SK-N-SH (cell line): ENCODE measurements around the gene GOLGA8A. TPM values are rescaled to one million over a fixed set of nuclear protein-coding genes. Genes with fewer than 3 reads are reported as not detected.
A peak's percentile ranks its signal among the peaks of the same experiment; 100 is the strongest.
"Not testable (repeated sequence)": the region's sequence is repeated elsewhere in the genome, so short reads cannot be mapped to it uniquely, and the experiment has no call there.

Source experiments
- CTCF ChIA-PET: fragments of 300-600, 350-600 bp; formaldehyde crosslinking; extraction: SDS; loops from one replicate; lab custom pipeline; 2021; lab: Yijun Ruan, JAX
- POLR2A ChIA-PET: fragments of 350-600 bp; sonication (Branson Sonifier 250); formaldehyde crosslinking; extraction: SDS; loops from one replicate; lab custom pipeline; 2020; ENCODE audit warnings: antibody characterized with exemption, inconsistent platforms; lab: Yijun Ruan, JAX
- DNase-seq: peaks from one replicate; pipeline ENCODE4 v3.0.0; 2012
- H2AFZ ChIP-seq: fragments of 200-600 bp; sonication (generic); 2 replicates; pipeline ENCODE4 v1.8.1; 2016; ENCODE audit warnings: antibody characterized with exemption, mild to moderate bottlenecking, low read depth
- H3F3A ChIP-seq: fragments of 200-600 bp; sonication (generic); replicated peaks from 2 replicates; pipeline ENCODE3; 2016; ENCODE audit warnings: antibody characterized with exemption, mild to moderate bottlenecking; ENCODE audit not compliant: insufficient read depth
- H3K27ac ChIP-seq, 2 experiments: fragments of 200-500 bp in 1 of 2; fragments of 200-600 bp in 1 of 2; sonication (Bioruptor generic) in 1 of 2; sonication (generic), shearing (Covaris generic) in 1 of 2; 2 replicates each; pipeline versions ENCODE4 v1.5.1 to v1.6.1; 2014 to 2016; ENCODE audit warnings: low read depth in 2 of 2, inconsistent platforms in 1 of 2, low read length in 1 of 2, mild to moderate bottlenecking in 1 of 2, mixed read lengths in 1 of 2
- H3K27me3 ChIP-seq: fragments of 200-600 bp; sonication (generic), shearing (Covaris generic); 2 replicates; pipeline ENCODE4 v1.6.1; 2016; ENCODE audit warnings: mixed run types; ENCODE audit not compliant: insufficient read depth
- H3K36me3 ChIP-seq, 2 experiments: fragments of 200-500 bp in 1 of 2; fragments of 200-600 bp in 1 of 2; sonication (Bioruptor generic) in 1 of 2; sonication (generic) in 1 of 2; replicated peaks in 1 of 2; 2 replicates each; pipeline versions ENCODE3 to v1.5.1; 2014 to 2016; ENCODE audit warnings: low read length in 1 of 2, mild to moderate bottlenecking in 1 of 2; ENCODE audit not compliant: insufficient read depth in 2 of 2, control insufficient read depth in 1 of 2
- H3K4me1 ChIP-seq, 2 experiments: fragments of 200-500 bp in 1 of 2; fragments of 200-600 bp in 1 of 2; sonication (Bioruptor generic) in 1 of 2; sonication (generic), shearing (Covaris generic) in 1 of 2; 2 replicates each; pipeline versions ENCODE4 v1.5.1 to v1.6.1; 2014 to 2016; ENCODE audit warnings: low read depth in 1 of 2, low read length in 1 of 2, mixed run types in 1 of 2; ENCODE audit not compliant: insufficient read depth in 2 of 2, control insufficient read depth in 1 of 2
- H3K4me2 ChIP-seq: fragments of 200-600 bp; sonication (generic), shearing (Covaris generic); 2 replicates; pipeline ENCODE4 v1.6.1; 2017; ENCODE audit warnings: mixed run types
- H3K4me3 ChIP-seq, 2 experiments: fragments of 200-500 bp in 1 of 2; fragments of 200-600 bp in 1 of 2; sonication (Bioruptor generic) in 1 of 2; sonication (generic), shearing (Covaris generic) in 1 of 2; 2 replicates each; pipeline versions ENCODE4 v1.5.1 to v1.8.1; 2014 to 2016; ENCODE audit warnings: low read depth in 2 of 2, inconsistent platforms in 1 of 2, low read length in 1 of 2, mild to moderate bottlenecking in 1 of 2, mixed read lengths in 1 of 2, moderate library complexity in 1 of 2
- H3K79me2 ChIP-seq: fragments of 200-600 bp; sonication (generic); 2 replicates; pipeline ENCODE4 v1.8.1; 2017; ENCODE audit warnings: mild to moderate bottlenecking; ENCODE audit not compliant: insufficient read depth
- H3K9ac ChIP-seq: fragments of 200-600 bp; sonication (generic); 2 replicates; pipeline ENCODE4 v1.6.1; 2017; ENCODE audit warnings: mixed run types
- H3K9me2 ChIP-seq: fragments of 200-600 bp; sonication (generic); 2 replicates; pipeline ENCODE4 v1.6.1; 2017; ENCODE audit warnings: mixed run types
- H3K9me3 ChIP-seq: fragments of 200-600 bp; sonication (generic); 2 replicates; pipeline ENCODE4 v1.6.1; 2017; ENCODE audit warnings: mixed run types, mild to moderate bottlenecking, moderate library complexity
- H4K20me1 ChIP-seq: fragments of 200-600 bp; sonication (generic); 2 replicates; pipeline ENCODE4 v1.6.1; 2017; ENCODE audit warnings: mild to moderate bottlenecking, mixed run types; ENCODE audit not compliant: insufficient read depth
- EP300 ChIP-seq, 2 experiments: IDR thresholded peaks; 2 replicates each; pipeline versions ENCODE4 v1.4.0 to v1.6.1; 2012; ENCODE audit warnings: borderline replicate concordance in 1 of 2, low read depth in 1 of 2, low read length in 1 of 2
- GABPA ChIP-seq: IDR thresholded peaks from 2 replicates; pipeline ENCODE4 v1.4.0; 2012; ENCODE audit warnings: low read depth, mild to moderate bottlenecking
- JUND ChIP-seq: IDR thresholded peaks from 2 replicates; pipeline ENCODE4 v1.4.0; 2012
- MXI1 ChIP-seq: IDR thresholded peaks from 2 replicates; pipeline ENCODE4 v1.6.1; 2012; ENCODE audit warnings: mild to moderate bottlenecking, low read depth, low read length, improper control_type of control experiment
- NFIC ChIP-seq: IDR thresholded peaks from 2 replicates; pipeline ENCODE4 v1.4.0; 2012; ENCODE audit warnings: borderline replicate concordance
- RAD21 ChIP-seq: IDR thresholded peaks from 2 replicates; pipeline ENCODE4 v1.6.1; 2012; ENCODE audit warnings: mild to moderate bottlenecking, low read length
- RXRA ChIP-seq: IDR thresholded peaks from 2 replicates; pipeline ENCODE4 v1.4.0; 2012; ENCODE audit warnings: low read depth, mild to moderate bottlenecking, borderline replicate concordance
- WGBS: methylation state at CpG from one replicate; pipeline ENCODE4 v1.1.6; 2017; ENCODE audit warnings: low lambda C conversion rate; 5-methylcytosine and 5-hydroxymethylcytosine counted together
- polyA plus RNA-seq, 3 experiments: library from polyadenylated mRNA; depleted of rRNA; stranded (reverse); fragments of >200 nt; gene quantifications; 2 replicates each; pipeline ENCODE4 v1.2.3, GENCODE V29; 2012
- TF ChIP-seq, protein P1 (sequence below): IDR thresholded peaks from 2 replicates; pipeline ENCODE4 v1.4.0; 2012; ENCODE audit warnings: low read depth, borderline replicate concordance
- TF ChIP-seq, protein P2 (sequence below): IDR thresholded peaks from 2 replicates; pipeline ENCODE4; 2012
- TF ChIP-seq, protein P3 (sequence below): IDR thresholded peaks from 2 replicates; pipeline ENCODE4 v1.4.0; 2012; ENCODE audit warnings: low read depth

The GOLGA8A gene
- polyA plus RNA-seq, 1 of the 3 experiments (the other 2 are of a cell fraction), result 33.9 TPM

GRCh38 chr15:34435658-34436057, 1.9 kb downstream of the GOLGA8A start:
- Histone ChIP-seq H3K9me3 (no peaks in the 10 kb centered on the region), H4K20me1 (no peaks in the 10 kb centered on the region), H3K27me3 (no peaks in the 10 kb centered on the region), H3K9me2 (no peaks in the 10 kb centered on the region), H3K4me1 (no peaks in the 10 kb centered on the region; a peak in 1 of 4 replicates), H3K4me2 (peak overlapping the region; percentile 87), H3K79me2 (peaks cover 5% of the 10 kb centered on the region; the same call in 1 of the 2 replicates), H3K9ac (no peak overlapping the region), H3K4me3 (peak overlapping the region in 1 of 2 experiments; percentile 64; a peak in 2 of 4 replicates), H3K36me3 (no peaks in the 10 kb centered on the region), H3K27ac (no peak overlapping the region), H2AFZ (no peak overlapping the region), H3F3A (peaks cover 4% of the 10 kb centered on the region)
- DNase-seq, result no peak
- WGBS, result 64% methylated on average over 5 of the region's 11 CpGs
- no peak for TF ChIP-seq GABPA
- no peak for TF ChIP-seq NFIC
- TF ChIP-seq, protein P1, sequence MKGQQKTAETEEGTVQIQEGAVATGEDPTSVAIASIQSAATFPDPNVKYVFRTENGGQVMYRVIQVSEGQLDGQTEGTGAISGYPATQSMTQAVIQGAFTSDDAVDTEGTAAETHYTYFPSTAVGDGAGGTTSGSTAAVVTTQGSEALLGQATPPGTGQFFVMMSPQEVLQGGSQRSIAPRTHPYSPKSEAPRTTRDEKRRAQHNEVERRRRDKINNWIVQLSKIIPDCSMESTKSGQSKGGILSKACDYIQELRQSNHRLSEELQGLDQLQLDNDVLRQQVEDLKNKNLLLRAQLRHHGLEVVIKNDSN, result no peak
- CTCF ChIA-PET, result interaction anchor here (1.0 kb wide), 1 partner anchor 25 kb away, joined by 3 read pairs; no protein-coding TSS in a partner anchor
- POLR2A ChIA-PET, result no interaction called here

- H3K9me2 ChIP-seq, result no peaks in the 10 kb centered on the region
- ChIA-PET CTCF (interaction anchor here (0.7 kb wide), 1 partner anchor 18 kb away, joined by 3 read pairs; no protein-coding TSS in a partner anchor), POLR2A (no interaction called here)
- no peak overlapping the region for H2AFZ ChIP-seq
- H3K36me3 ChIP-seq, result no peaks in the 10 kb centered on the region
- no peak for DNase-seq
- H3F3A ChIP-seq, result peaks cover 4% of the 10 kb centered on the region
- no peaks in the 10 kb centered on the region for H3K27me3 ChIP-seq
- H3K9ac ChIP-seq, result no peak overlapping the region
- H3K9me3 ChIP-seq, result no peaks in the 10 kb centered on the region
- no peak overlapping the region for H3K4me2 ChIP-seq
- no peaks in the 10 kb centered on the region for H4K20me1 ChIP-seq
- H3K4me3 ChIP-seq, result no peak overlapping the region
- H3K4me1 ChIP-seq, result no peaks in the 10 kb centered on the region; a peak in 1 of 4 replicates
- WGBS, result 96% methylated on average over 9 of the region's 20 CpGs
- peaks cover 5% of the 10 kb centered on the region; the same call in 1 of the 2 replicates for H3K79me2 ChIP-seq
- no peak overlapping the region for H3K27ac ChIP-seq
- TF ChIP-seq RXRA, result no peak
- TF ChIP-seq RAD21, result no peak
- TF ChIP-seq, protein P2, sequence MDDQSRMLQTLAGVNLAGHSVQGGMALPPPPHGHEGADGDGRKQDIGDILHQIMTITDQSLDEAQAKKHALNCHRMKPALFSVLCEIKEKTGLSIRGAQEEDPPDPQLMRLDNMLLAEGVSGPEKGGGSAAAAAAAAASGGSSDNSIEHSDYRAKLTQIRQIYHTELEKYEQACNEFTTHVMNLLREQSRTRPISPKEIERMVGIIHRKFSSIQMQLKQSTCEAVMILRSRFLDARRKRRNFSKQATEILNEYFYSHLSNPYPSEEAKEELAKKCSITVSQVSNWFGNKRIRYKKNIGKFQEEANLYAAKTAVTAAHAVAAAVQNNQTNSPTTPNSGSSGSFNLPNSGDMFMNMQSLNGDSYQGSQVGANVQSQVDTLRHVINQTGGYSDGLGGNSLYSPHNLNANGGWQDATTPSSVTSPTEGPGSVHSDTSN, result no peak
- TF ChIP-seq, protein P3, sequence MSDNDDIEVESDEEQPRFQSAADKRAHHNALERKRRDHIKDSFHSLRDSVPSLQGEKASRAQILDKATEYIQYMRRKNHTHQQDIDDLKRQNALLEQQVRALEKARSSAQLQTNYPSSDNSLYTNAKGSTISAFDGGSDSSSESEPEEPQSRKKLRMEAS, result no peak
- no peak for TF ChIP-seq EP300 (IDR thresholded peaks at IDR 0.05; ENCODE audit: borderline replicate concordance in 1 of 2, low read depth in 1 of 2, low read length in 1 of 2)
- TF ChIP-seq MXI1, result no peak
- no peak for TF ChIP-seq JUND
Measured at GRCh38 chr15:34434627-34435305, 2.8 kb downstream of the GOLGA8A start.

- DNase-seq, H3K9me2 ChIP-seq, POLR2A ChIA-PET, H3F3A ChIP-seq, H3K9ac ChIP-seq, H3K27ac ChIP-seq, H3K36me3 ChIP-seq, CTCF ChIA-PET, H3K27me3 ChIP-seq, H3K4me3 ChIP-seq, H3K4me1 ChIP-seq, H3K4me2 ChIP-seq, H3K9me3 ChIP-seq, H2AFZ ChIP-seq, H4K20me1 ChIP-seq, H3K79me2 ChIP-seq: not testable (repeated sequence)
- 65% methylated on average over 7 of the region's 11 CpGs for whole genome bisulfite sequencing
Measured at GRCh38 chr15:34433956-34434626, 3.5 kb downstream of the GOLGA8A start.

DNA sequence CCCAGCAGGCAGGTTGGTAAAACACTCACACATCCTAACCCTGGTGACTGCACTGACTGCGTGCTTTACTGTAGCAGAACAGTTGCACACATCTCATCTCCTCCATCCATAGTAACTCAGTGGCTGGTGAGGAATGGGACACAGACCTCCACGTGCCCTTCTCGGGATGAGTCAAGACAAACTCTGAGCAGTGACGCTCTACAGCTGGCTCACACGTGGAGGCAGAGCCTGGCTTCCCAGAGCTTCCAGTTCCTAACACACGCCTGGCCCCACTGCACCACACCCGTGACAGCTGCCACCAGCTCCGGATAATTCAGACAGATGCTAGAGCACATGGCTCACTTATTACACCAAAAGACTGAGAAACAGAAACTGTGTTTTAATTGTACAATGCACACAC, 7.0 kb downstream of the GOLGA8A start:
- H3K27me3 ChIP-seq, CTCF ChIA-PET, H3K4me1 ChIP-seq, H3F3A ChIP-seq, H3K9me3 ChIP-seq, H2AFZ ChIP-seq, H4K20me1 ChIP-seq, H3K4me3 ChIP-seq, H3K9me2 ChIP-seq, H3K36me3 ChIP-seq, H3K79me2 ChIP-seq, POLR2A ChIA-PET, H3K27ac ChIP-seq, H3K4me2 ChIP-seq, DNase-seq, H3K9ac ChIP-seq: not testable (repeated sequence)
- WGBS, result 85% methylated on average over 7 of the region's 8 CpGs
